Esophagus squamous epithelium (tissue), 5 donors: ENCODE measurements around the gene CD2. TPM values are rescaled to one million over a fixed set of nuclear protein-coding genes. Genes with fewer than 3 reads are reported as not detected.

Experiments used
- DNase-seq: peaks from one replicate; lab custom pipeline; 2025; lab: John Stamatoyannopoulos, UW
- H3K27ac ChIP-seq, 4 donors: fragments of 200-600 bp; sonication (generic); one replicate each; pipeline ENCODE4 v1.5.1; 2016 to 2019; ENCODE audit warnings: mild to moderate bottlenecking in 1 of 4
- H3K27me3 ChIP-seq, 4 donors: fragments of 200-600 bp; sonication (generic); 1 replicate in 3 of 4; 2 replicates in 1 of 4; pipeline versions ENCODE4 v1.5.1 to v1.6.0; 2017 to 2021; ENCODE audit warnings: antibody characterized with exemption in 1 of 4
- H3K36me3 ChIP-seq, 3 donors: fragments of 200-600 bp; sonication (generic); one replicate each; pipeline ENCODE4 v1.5.1; 2016 to 2019
- H3K4me1 ChIP-seq, 3 donors: fragments of 200-600 bp; sonication (generic); one replicate each; pipeline ENCODE4 v1.5.1; 2017 to 2019
- H3K4me3 ChIP-seq, 4 donors: fragments of 200-600 bp; sonication (generic); 1 replicate in 3 of 4; 2 replicates in 1 of 4; pipeline ENCODE4 v1.5.1; 2016 to 2019; ENCODE audit warnings: mild to moderate bottlenecking in 2 of 4, moderate library complexity in 1 of 4
- H3K9me3 ChIP-seq, 3 donors: fragments of 200-600 bp; sonication (generic); one replicate each; pipeline ENCODE4 v1.5.1; 2016 to 2019
- POLR2A ChIP-seq, 4 donors: fragments of 450-650 bp; IDR thresholded peaks; one replicate each; pipeline ENCODE4 v1.6.1; 2017; ENCODE audit warnings: antibody characterized with exemption in 4 of 4, mild to moderate bottlenecking in 4 of 4, moderate library complexity in 3 of 4
- WGBS, 2 donors: methylation state at CpG; one replicate each; pipeline ENCODE4 v1.1.5; 2018; 5-methylcytosine and 5-hydroxymethylcytosine counted together
- intact Hi-C: fragments of 100-400 bp; cut with DNase I; formaldehyde crosslinking; loops from one replicate; pipeline ENCODE4 v1.15.0; 2022
- total RNA-seq, 4 donors: library from RNA; depleted of rRNA; stranded (reverse); fragments of >200 nt; gene quantifications; one replicate each; pipeline ENCODE4 v1.1.0, GENCODE V29; 2016
- TF ChIP-seq, protein P1 (sequence below), 6 experiments: fragments of 450-650 bp in 4 of 6; fragments of 200-600 bp in 2 of 6; sonication (generic) in 2 of 6; IDR thresholded peaks; one replicate each; pipeline ENCODE4 v1.5.1; 2016 to 2019; ENCODE audit warnings: antibody characterized with exemption in 6 of 6, mild to moderate bottlenecking in 4 of 6, moderate library complexity in 4 of 6
- donor health status: DM: yes; HTN: yes; CAD: no.

The CD2 gene
- total RNA-seq, 4 donors from 2014 or later: 2.1 to 14.7 (median 5.1) TPM

DNA sequence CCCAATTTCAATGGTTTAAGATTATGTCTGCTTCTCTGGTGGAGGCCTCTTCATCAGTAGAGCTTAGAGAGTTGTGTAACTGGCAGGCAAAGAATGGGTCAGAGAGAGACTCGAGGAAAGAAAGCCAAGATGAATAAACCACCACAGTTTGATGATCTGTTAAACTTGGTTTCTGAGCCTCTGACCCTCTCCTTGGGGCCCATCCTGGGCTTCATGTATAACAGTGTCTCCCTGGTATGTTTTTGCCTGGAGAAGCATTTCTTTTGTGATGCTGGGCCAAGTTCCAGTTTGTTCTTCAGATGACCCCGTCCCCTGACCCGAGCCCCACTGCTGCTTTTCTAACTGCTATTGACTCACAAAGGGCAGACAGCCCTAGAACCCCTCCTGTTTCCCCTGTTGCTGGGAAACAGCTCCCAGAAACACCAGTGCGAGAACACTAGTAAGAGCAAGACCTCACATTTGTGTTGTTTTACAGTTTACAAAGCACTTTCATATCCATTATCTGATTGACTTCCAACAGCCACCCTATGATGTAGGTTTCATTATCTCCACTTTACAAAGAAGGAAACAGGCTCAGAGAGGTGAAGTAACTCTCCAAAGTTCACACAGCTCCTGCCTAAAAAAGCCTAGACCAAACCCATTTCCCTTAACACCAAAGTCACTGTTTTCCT lies 9.0 kb downstream of the CD2 start:
- Histone ChIP-seq H3K27me3 (no peaks in the 10 kb centered on the region), H3K36me3 (no peaks in the 10 kb centered on the region), H3K4me1 (peaks cover 0 to 32% (median 0%) of the 10 kb centered on the region in 3 donors), H3K27ac (peak overlapping the region in 3 of 4 donors; percentile 26 to 46 (median 39)), H3K9me3 (no peaks in the 10 kb centered on the region), H3K4me3 (no peak overlapping the region)
- intact Hi-C loops: no loop called here
- DNase-seq: no peak
- TF ChIP-seq, protein P1, sequence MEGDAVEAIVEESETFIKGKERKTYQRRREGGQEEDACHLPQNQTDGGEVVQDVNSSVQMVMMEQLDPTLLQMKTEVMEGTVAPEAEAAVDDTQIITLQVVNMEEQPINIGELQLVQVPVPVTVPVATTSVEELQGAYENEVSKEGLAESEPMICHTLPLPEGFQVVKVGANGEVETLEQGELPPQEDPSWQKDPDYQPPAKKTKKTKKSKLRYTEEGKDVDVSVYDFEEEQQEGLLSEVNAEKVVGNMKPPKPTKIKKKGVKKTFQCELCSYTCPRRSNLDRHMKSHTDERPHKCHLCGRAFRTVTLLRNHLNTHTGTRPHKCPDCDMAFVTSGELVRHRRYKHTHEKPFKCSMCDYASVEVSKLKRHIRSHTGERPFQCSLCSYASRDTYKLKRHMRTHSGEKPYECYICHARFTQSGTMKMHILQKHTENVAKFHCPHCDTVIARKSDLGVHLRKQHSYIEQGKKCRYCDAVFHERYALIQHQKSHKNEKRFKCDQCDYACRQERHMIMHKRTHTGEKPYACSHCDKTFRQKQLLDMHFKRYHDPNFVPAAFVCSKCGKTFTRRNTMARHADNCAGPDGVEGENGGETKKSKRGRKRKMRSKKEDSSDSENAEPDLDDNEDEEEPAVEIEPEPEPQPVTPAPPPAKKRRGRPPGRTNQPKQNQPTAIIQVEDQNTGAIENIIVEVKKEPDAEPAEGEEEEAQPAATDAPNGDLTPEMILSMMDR (IDR thresholded peaks at IDR 0.05): no peak
- no peak for TF ChIP-seq POLR2A (IDR thresholded peaks at IDR 0.05)
- 43 to 54% methylated on average over 4 of the region's 4 CpGs for WGBS, 2 donors

DNA sequence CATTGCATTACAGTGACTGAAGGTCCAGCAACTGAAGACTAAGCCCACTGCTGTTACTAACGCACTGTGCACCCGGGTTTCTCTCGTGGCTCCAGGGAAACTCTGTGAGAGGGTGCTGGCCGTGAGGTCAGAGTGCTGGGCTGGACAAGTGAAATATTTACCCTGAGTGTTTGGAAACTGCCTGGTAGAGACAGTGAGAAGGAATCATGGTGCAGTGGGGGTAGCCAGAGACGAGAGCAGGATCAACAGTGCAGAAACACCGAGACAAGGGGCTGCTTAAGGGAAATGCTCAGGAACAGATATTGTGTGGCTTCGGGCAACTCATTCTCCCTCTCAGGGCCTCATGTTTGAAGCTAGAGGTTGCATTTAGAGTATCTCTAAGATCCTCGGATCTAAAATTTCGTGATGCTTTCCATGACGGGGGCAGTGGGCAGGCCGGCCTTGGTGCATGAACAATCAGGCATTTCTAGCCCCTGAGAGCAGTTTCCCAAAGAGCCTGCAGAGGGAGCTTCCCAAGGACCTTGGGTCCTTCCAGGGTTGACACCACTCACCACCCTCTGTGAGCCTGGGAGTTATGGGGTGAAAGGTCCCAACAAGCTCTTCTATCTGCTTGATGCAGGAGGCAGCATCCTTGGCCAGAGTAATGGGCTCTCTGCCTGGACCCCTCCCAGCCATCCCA lies 9.7 kb downstream of the CD2 start:
- Histone ChIP-seq H3K4me1 (peaks cover 0 to 32% (median 0%) of the 10 kb centered on the region in 3 donors), H3K36me3 (no peaks in the 10 kb centered on the region), H3K4me3 (no peak overlapping the region), H3K27me3 (no peaks in the 10 kb centered on the region), H3K9me3 (no peaks in the 10 kb centered on the region), H3K27ac (peak overlapping the region in 2 of 4 donors; percentile 39 to 46)
- no peak for TF ChIP-seq POLR2A (IDR thresholded peaks at IDR 0.05)
- TF ChIP-seq, protein P1 (IDR thresholded peaks at IDR 0.05): peak in 4 of 6 experiments; percentile 7 to 52 (median 22)
- WGBS, 2 donors: 71 to 85% methylated on average over 10 to 11 of the region's 11 CpGs
- intact Hi-C loops: no loop called here
- DNase-seq: no peak

DNA sequence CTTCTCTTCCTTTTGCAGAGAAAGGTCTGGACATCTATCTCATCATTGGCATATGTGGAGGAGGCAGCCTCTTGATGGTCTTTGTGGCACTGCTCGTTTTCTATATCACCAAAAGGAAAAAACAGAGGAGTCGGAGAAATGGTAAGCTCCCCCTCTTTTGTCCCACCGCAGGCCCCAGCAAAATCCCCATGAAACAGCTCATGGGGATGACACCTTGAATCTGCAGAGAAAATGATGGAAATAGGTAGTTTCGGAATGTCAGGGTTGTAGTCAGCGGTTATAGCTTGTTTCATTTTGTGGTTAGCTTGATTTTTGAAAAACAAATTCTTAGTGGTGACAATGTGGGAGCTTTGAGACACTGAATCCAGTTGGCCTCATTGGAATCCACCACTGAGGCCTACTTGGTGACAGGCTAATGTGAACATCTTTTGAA lies 10.3 kb downstream of the CD2 start:
- no peaks in the 10 kb centered on the region for H3K27me3 ChIP-seq
- no peak overlapping the region for H3K4me3 ChIP-seq
- WGBS, 2 donors: 71 to 81% methylated on average over 4 to 5 of the region's 5 CpGs
- no peaks in the 10 kb centered on the region for H3K36me3 ChIP-seq
- peak overlapping the region in 3 of 4 donors; percentile 1 to 59 (median 44) for H3K27ac ChIP-seq
- peaks cover 0 to 32% (median 0%) of the 10 kb centered on the region in 3 donors for H3K4me1 ChIP-seq
- intact Hi-C loops: no loop called here
- no peak for DNase-seq
- no peaks in the 10 kb centered on the region for H3K9me3 ChIP-seq
- TF ChIP-seq POLR2A (IDR thresholded peaks at IDR 0.05): no peak
- TF ChIP-seq, protein P1 (IDR thresholded peaks at IDR 0.05): no peak

DNA sequence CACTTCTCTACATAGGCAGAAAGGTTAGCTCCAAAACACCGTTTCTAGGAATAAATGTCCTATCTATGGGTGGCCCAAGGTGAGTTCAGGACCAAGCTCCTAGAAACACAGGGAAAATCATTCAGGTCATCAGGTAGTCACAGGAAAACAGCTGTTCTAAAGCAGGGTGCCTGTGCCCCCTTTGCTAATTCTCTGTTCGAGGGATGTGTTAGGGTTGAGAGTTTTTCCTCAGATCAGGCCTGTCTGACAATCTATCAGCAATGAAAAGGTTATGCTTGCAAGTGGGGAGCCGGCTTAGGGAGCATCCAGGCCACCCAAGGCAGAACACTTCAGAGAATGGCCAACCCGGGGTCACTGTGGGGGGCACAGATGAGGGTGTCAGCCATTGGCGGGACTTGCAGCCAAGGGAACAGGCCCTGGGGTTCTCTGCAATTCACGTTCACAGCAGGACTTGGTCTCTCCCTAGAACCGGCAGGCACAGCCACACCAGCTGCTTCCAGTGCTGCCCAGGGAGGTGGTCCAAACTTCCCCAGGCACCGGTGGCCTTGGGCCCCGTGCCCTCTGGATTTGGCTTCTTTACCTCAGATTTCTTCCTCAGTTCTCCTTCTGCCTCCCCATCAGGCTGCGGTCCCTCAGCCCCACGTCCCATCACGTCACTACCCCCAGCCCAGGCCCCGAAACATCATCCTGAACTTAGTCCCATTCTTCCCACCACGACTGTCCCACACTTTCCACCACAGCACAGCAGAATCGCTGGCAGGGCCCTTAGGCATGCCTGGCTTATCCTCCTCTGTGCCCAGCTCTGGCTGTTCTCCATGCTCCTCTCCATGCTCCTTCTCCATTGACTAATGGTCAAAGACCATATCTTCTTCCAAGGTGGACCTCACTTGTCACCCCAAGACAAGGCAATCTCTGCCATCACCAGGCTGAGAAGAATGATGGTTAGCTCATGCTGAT lies 11.0 kb downstream of the CD2 start:
- no peak for DNase-seq
- TF ChIP-seq POLR2A (IDR thresholded peaks at IDR 0.05): no peak
- TF ChIP-seq, protein P1 (IDR thresholded peaks at IDR 0.05): no peak
- intact Hi-C loops: no loop called here

More for the DNA sequence above, 11.0 kb downstream of the CD2 start:
- 82 to 87% methylated on average over 11 to 12 of the region's 15 CpGs for WGBS, 2 donors
- H3K4me3 ChIP-seq: no peak overlapping the region
- no peaks in the 10 kb centered on the region for H3K9me3 ChIP-seq
- H3K27me3 ChIP-seq: no peaks in the 10 kb centered on the region
- H3K36me3 ChIP-seq: no peaks in the 10 kb centered on the region
- H3K4me1 ChIP-seq: peaks cover 0 to 32% (median 0%) of the 10 kb centered on the region in 3 donors
- H3K27ac ChIP-seq: peak overlapping the region in 3 of 4 donors; percentile 1 to 59 (median 44)
